Stimulated activated effector memory CD8-positive, alpha-beta T cell treated with anti-CD3 and anti-CD28 coated beads, Interleukin-12 subunit alpha, Interleukin-12 subunit beta, amount 100 ng/mL, for 72 hours (primary cell): ENCODE data around the gene NHLH1.

Experiments used
- ATAC-seq: fragments of 150-1000 bp; cut with Tn5 transposase; 2 replicates; pipeline ENCODE4 v1.10.0; 2021
- DNase-seq, 2 donors: peaks; one replicate each; pipeline ENCODE4 v3.0.0; 2021 to 2022; ENCODE audit warnings: low spot score in 2 of 2
- H3K27ac Mint-ChIP-seq: one replicate; pipeline ENCODE4 v1.8.0; 2022; ENCODE audit warnings: mild to moderate bottlenecking, mixed read lengths
- H3K36me3 Mint-ChIP-seq: one replicate; pipeline ENCODE4 v1.8.0; 2022; ENCODE audit warnings: mild to moderate bottlenecking, mixed read lengths
- H3K4me1 Mint-ChIP-seq: one replicate; pipeline ENCODE4 v1.8.0; 2022; ENCODE audit warnings: mixed read lengths
- H3K4me3 Mint-ChIP-seq: one replicate; pipeline ENCODE4 v1.8.0; 2022; ENCODE audit warnings: mild to moderate bottlenecking, mixed read lengths
- H3K9me3 Mint-ChIP-seq: one replicate; pipeline ENCODE4 v1.8.0; 2022; ENCODE audit warnings: mixed read lengths

The NHLH1 gene

DNA sequence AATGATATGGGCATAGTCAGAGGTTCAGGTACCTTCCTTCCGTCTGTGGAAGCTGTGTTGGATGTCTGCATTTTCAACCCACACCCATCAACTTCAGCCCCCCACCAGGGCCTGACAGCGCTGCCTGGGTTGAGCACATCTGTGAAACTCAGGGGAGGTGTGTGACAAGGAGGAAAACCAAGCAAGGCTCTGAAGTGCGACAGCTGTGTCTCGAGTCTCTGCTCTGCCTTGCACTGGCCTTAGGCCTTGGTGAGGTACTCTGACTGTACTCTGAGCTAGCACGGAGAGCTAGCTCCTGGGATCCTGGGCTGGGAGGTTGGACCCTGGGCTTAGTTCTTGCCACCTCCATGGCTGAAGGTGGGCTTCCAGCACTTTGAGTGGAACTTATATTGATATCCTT lies 42.6 kb downstream of the NHLH1 start:
- no peak overlapping the region for H3K4me3 Mint-ChIP-seq
- H3K27ac Mint-ChIP-seq: no peak overlapping the region
- no peak for DNase-seq
- H3K4me1 Mint-ChIP-seq: no peaks in the 10 kb centered on the region
- H3K9me3 Mint-ChIP-seq: no peaks in the 10 kb centered on the region
- no peak for ATAC-seq
- no peaks in the 10 kb centered on the region for H3K36me3 Mint-ChIP-seq

DNA sequence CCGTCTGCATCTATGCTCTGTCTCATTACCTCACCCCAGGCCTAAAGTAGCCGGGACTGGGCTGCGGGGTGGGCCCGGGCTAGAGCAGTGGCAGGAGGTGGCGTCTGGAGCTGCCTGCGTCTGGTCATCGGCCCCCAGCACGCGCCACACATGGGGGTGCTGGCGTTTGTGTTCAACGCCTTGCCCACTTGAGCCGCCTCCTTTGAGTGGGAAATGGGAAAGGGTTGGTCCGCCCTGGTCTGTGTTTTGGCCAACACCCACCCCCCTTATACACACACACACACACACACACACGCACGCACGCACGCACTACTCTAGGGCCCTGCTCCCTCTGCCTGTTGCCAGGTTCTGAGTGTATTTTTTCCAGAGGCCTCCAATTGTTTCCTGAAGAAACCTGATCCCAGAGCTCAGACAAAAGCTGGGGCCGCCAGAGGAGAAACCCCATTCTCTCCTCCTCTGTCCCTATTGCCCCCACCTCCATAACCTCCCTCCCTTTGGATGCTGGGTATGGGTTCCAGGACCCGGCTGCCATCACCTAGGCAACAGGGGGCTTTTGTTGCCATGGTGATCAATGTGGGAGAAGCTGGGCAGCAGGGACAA lies 43.6 kb downstream of the NHLH1 start:
- H3K36me3 Mint-ChIP-seq: no peaks in the 10 kb centered on the region
- no peaks in the 10 kb centered on the region for H3K9me3 Mint-ChIP-seq
- no peak for DNase-seq
- no peaks in the 10 kb centered on the region for H3K4me1 Mint-ChIP-seq
- no peak for ATAC-seq
- no peak overlapping the region for H3K4me3 Mint-ChIP-seq
- no peak overlapping the region for H3K27ac Mint-ChIP-seq

DNA sequence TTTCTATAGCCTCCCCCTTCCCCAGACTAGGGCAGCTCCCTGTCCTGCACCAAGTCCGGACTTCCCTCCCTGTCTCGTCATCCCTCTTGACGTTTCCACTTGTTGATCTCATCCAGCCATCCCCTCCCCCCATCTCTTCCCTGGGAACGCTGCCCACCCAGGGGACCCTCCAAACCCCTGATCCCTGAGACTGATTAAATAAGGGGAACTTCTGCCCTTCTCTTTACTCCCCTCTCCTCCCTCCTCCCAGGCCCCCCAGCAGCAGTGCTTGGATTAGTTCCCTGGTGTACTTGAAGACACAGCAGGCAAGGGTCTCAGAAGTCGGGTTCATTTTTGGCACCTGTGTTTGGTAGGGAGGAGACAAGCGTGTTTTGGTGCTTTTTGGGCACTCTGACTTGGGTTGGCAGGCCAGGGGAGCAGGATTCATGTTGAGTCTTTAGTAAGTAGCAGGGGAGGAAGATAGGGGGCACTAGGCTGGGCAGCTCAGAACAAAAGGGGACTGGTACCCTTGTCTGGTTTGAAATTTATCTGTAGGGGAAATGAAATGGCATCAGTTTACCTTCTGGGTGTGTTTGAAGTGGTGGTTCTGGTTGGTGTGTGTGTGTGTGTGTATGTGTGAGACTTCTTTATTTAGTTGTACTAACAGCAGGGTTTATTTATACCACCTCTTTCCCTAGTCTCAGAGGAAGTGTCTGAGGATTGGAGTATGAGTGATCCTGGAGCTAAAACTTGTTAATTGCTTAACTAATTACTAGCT lies 44.6 kb downstream of the NHLH1 start:
- DNase-seq (no peak), ATAC-seq (no peak)
- H3K4me1 Mint-ChIP-seq: no peaks in the 10 kb centered on the region
- no peaks in the 10 kb centered on the region for H3K36me3 Mint-ChIP-seq
- H3K9me3 Mint-ChIP-seq: no peaks in the 10 kb centered on the region
- no peak overlapping the region for H3K27ac Mint-ChIP-seq
- no peak overlapping the region for H3K4me3 Mint-ChIP-seq

DNA sequence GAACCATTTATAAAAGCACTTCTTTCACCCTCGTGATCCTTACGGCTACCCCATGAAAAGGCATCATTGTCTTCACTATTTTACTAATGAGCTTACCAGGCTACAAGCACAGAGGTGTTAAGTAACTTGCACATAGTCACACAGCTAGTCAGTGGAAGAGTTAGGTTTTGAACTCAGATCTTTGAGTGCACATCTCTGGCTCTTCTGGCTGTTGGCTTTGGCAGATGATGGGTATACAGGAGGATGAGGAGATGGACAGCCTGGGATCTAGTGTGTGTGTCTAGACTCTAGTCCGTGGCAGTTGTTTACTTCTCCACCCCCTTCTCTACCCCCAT lies 45.1 kb downstream of the NHLH1 start:
- no peaks in the 10 kb centered on the region for H3K36me3 Mint-ChIP-seq
- H3K9me3 Mint-ChIP-seq: no peaks in the 10 kb centered on the region
- no peaks in the 10 kb centered on the region for H3K4me1 Mint-ChIP-seq
- H3K4me3 Mint-ChIP-seq: no peak overlapping the region
- H3K27ac Mint-ChIP-seq: no peak overlapping the region
- no peak for ATAC-seq
- no peak for DNase-seq

DNA sequence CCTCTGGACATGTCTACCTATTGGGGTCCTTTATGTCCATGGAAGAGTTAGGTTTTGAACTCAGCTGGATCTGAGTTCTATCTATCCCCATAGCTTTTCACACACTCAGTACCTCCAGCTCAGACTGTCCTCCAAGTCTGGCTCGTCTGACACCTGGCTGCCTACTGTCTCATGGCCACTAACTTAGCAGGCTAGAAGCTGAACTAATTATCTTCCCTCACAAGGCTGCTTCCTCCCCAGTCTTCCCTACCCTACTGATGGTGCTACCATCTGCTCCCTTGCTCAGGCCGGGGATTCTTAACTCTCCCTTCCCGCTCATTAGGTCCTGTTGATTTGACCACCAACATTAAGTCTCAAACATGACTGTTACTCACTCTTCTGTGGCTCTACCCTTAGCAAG lies 46.8 kb downstream of the NHLH1 start:
- Mint-ChIP-seq H3K9me3 (no peaks in the 10 kb centered on the region), H3K36me3 (no peaks in the 10 kb centered on the region), H3K4me3 (no peak overlapping the region), H3K4me1 (no peaks in the 10 kb centered on the region), H3K27ac (peak overlapping the region; percentile 1)
- ATAC-seq: no peak
- DNase-seq: no peak

DNA sequence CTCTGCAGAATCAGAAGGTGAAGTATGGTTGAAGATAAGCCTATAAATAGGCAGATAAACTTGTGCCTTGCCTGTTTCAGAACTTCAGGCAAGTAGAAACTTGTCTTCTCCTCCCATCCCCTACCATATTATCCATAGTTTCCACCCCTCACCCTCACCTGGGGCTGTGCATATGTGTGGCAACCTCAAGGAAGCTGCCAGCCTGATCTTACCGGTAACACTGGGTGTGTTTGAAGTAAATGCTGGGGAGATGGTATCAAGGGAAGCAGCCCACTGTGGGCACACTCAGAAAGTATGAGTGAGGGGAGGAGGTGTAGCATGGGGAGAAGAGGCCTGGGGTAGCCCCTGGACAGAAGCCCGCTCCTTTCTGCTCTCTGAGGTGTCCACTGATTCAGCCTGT lies 48.0 kb downstream of the NHLH1 start:
- H3K36me3 Mint-ChIP-seq: no peaks in the 10 kb centered on the region
- no peak overlapping the region for H3K27ac Mint-ChIP-seq
- H3K4me1 Mint-ChIP-seq: no peaks in the 10 kb centered on the region
- ATAC-seq (no peak), DNase-seq (no peak)
- no peak overlapping the region for H3K4me3 Mint-ChIP-seq
- H3K9me3 Mint-ChIP-seq: no peaks in the 10 kb centered on the region

GRCh38 chr1:160415696-160416290 lies 48.9 kb downstream of the NHLH1 start:
- no peak overlapping the region for H3K4me3 Mint-ChIP-seq
- H3K36me3 Mint-ChIP-seq: no peaks in the 10 kb centered on the region
- ATAC-seq (no peak), DNase-seq (no peak)
- H3K27ac Mint-ChIP-seq: no peak overlapping the region
- H3K9me3 Mint-ChIP-seq: no peaks in the 10 kb centered on the region
- no peaks in the 10 kb centered on the region for H3K4me1 Mint-ChIP-seq

GRCh38 chr1:160416369-160416768 lies 49.5 kb downstream of the NHLH1 start:
- Mint-ChIP-seq H3K36me3 (no peaks in the 10 kb centered on the region), H3K4me1 (no peaks in the 10 kb centered on the region), H3K27ac (no peak overlapping the region), H3K9me3 (no peaks in the 10 kb centered on the region), H3K4me3 (no peak overlapping the region)
- ATAC-seq (no peak), DNase-seq (no peak)

DNA sequence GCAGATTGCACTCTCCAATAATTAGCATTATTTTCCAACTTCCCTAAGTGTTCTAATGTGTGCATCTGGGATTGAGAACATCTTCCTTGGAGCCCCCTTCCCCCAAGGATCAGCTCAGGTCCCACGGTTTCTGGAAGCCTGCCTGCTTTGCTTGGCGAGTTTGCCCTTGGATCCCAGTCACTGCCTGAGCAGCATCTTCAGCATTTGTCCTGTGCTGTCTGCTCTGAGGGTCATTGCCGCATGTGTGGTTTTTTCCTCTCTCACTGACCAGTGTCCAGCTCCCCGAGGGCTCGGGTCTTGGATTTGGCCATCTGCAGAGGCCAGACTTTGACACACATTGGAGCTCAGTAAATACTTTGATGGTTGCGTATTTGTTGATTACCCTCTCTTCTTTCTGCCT lies 51.6 kb downstream of the NHLH1 start:
- Mint-ChIP-seq H3K4me1 (no peaks in the 10 kb centered on the region), H3K27ac (no peak overlapping the region), H3K4me3 (no peak overlapping the region), H3K36me3 (no peaks in the 10 kb centered on the region), H3K9me3 (no peaks in the 10 kb centered on the region)
- no peak for ATAC-seq
- no peak for DNase-seq

- H3K36me3 Mint-ChIP-seq: no peaks in the 10 kb centered on the region
- H3K4me3 Mint-ChIP-seq: no peak overlapping the region
- DNase-seq: no peak
- no peaks in the 10 kb centered on the region for H3K9me3 Mint-ChIP-seq
- H3K4me1 Mint-ChIP-seq: no peaks in the 10 kb centered on the region
- no peak for ATAC-seq
- peak overlapping the region; percentile 13 for H3K27ac Mint-ChIP-seq
Measured at GRCh38 chr1:160419150-160419837, 52.4 kb downstream of the NHLH1 start.

- Mint-ChIP-seq H3K9me3 (no peaks in the 10 kb centered on the region), H3K27ac (peak overlapping the region; percentile 13), H3K4me1 (no peaks in the 10 kb centered on the region), H3K4me3 (no peak overlapping the region), H3K36me3 (no peaks in the 10 kb centered on the region)
- DNase-seq (no peak), ATAC-seq (no peak)
Measured at GRCh38 chr1:160419838-160420169, 52.9 kb downstream of the NHLH1 start.

- ATAC-seq: no peak
- no peak overlapping the region for H3K27ac Mint-ChIP-seq
- no peaks in the 10 kb centered on the region for H3K9me3 Mint-ChIP-seq
- no peaks in the 10 kb centered on the region for H3K36me3 Mint-ChIP-seq
- no peak overlapping the region for H3K4me3 Mint-ChIP-seq
- no peak for DNase-seq
- no peaks in the 10 kb centered on the region for H3K4me1 Mint-ChIP-seq
Measured at GRCh38 chr1:160420881-160421842, 54.3 kb downstream of the NHLH1 start.

DNA sequence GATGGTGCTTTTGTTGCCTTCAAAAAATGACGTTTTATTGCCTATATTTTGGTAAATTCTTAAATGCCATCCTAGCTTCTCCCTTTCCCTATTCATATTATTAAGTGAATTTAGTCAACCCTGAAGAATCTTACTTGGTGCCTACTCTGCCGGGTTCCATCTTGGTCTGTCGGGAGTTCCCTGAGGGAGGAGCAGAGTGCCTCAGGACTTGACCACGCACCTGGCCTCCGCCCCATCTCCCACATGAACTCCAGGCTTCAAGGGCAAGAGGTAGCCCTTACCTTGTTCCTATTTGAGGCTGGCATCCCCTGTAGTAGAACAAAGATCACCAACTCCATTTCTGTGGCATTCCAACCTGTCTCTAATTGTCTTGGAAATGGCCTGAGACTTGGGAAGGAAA lies 55.0 kb downstream of the NHLH1 start:
- Mint-ChIP-seq H3K36me3 (no peaks in the 10 kb centered on the region), H3K4me1 (no peaks in the 10 kb centered on the region), H3K9me3 (no peaks in the 10 kb centered on the region), H3K27ac (no peak overlapping the region), H3K4me3 (no peak overlapping the region)
- DNase-seq: no peak
- ATAC-seq: no peak
